ENCODE measurements around the gene WFDC10A.
"Not testable (repeated sequence)": the region's sequence is repeated elsewhere in the genome, so short reads cannot be mapped to it uniquely, and the experiment has no call there.

The WFDC10A gene

GRCh38 chr20:45629496-45630100 lies at the start of gene WFDC10A:
TSS of gene WFDC10A (plus strand) at chr20:45629739. CDS start at chr20:45629814, 75 bp downstream.
- no peaks in the 10 kb centered on the region for H3K36me3 ChIP-seq (ENCODE audit: control insufficient read depth, insufficient read depth, low read length)
- H3K9me3 ChIP-seq (ENCODE audit: control insufficient read depth, low read length) = no peaks in the 10 kb centered on the region
- H3K9ac ChIP-seq (ENCODE audit: low read length) = no peak within 1 kb of the TSS
- H3K27me3 ChIP-seq (ENCODE audit: control insufficient read depth, insufficient read depth, low read length) = no peaks in the 10 kb centered on the region
- H3K4me1 ChIP-seq (ENCODE audit: control insufficient read depth, insufficient read depth, low read length) = no peaks in the 10 kb centered on the region
- H3K4me3 ChIP-seq (ENCODE audit: low read length) = no peak within 1 kb of the TSS

GRCh38 chr20:45581702-45582101 lies 47.8 kb upstream of the WFDC10A start:
- no peak overlapping the region for H3K9ac ChIP-seq (ENCODE audit: low read length)
- H3K36me3 ChIP-seq (ENCODE audit: control insufficient read depth, insufficient read depth, low read length) = no peaks in the 10 kb centered on the region
- H3K27me3 ChIP-seq (ENCODE audit: control insufficient read depth, insufficient read depth, low read length) = no peaks in the 10 kb centered on the region
- H3K4me1 ChIP-seq (ENCODE audit: control insufficient read depth, insufficient read depth, low read length) = no peaks in the 10 kb centered on the region
- no peaks in the 10 kb centered on the region for H3K9me3 ChIP-seq (ENCODE audit: control insufficient read depth, low read length)
- no peak overlapping the region for H3K4me3 ChIP-seq (ENCODE audit: low read length)

- Histone ChIP-seq H3K9ac (ENCODE audit: low read length) (no peak overlapping the region), H3K36me3 (ENCODE audit: control insufficient read depth, insufficient read depth, low read length) (no peaks in the 10 kb centered on the region), H3K9me3 (ENCODE audit: control insufficient read depth, low read length) (no peaks in the 10 kb centered on the region), H3K27me3 (ENCODE audit: control insufficient read depth, insufficient read depth, low read length) (no peaks in the 10 kb centered on the region), H3K4me1 (ENCODE audit: control insufficient read depth, insufficient read depth, low read length) (no peaks in the 10 kb centered on the region), H3K4me3 (ENCODE audit: low read length) (no peak overlapping the region)
Measured at GRCh38 chr20:45583502-45583901, 46.0 kb upstream of the WFDC10A start.

GRCh38 chr20:45584294-45584693 lies 45.2 kb upstream of the WFDC10A start:
- H3K9me3 ChIP-seq (ENCODE audit: control insufficient read depth, low read length); H3K27me3 ChIP-seq (ENCODE audit: control insufficient read depth, insufficient read depth, low read length); H3K36me3 ChIP-seq (ENCODE audit: control insufficient read depth, insufficient read depth, low read length); H3K4me1 ChIP-seq (ENCODE audit: control insufficient read depth, insufficient read depth, low read length); H3K4me3 ChIP-seq (ENCODE audit: low read length); H3K9ac ChIP-seq (ENCODE audit: low read length): not testable (repeated sequence)

- not testable (repeated sequence) for H3K4me1 ChIP-seq (ENCODE audit: control insufficient read depth, insufficient read depth, low read length); H3K4me3 ChIP-seq (ENCODE audit: low read length); H3K27me3 ChIP-seq (ENCODE audit: control insufficient read depth, insufficient read depth, low read length); H3K9me3 ChIP-seq (ENCODE audit: control insufficient read depth, low read length); H3K36me3 ChIP-seq (ENCODE audit: control insufficient read depth, insufficient read depth, low read length); H3K9ac ChIP-seq (ENCODE audit: low read length)
Measured at GRCh38 chr20:45585986-45586385, 43.6 kb upstream of the WFDC10A start.

- no peak overlapping the region for H3K9ac ChIP-seq (ENCODE audit: low read length)
- H3K4me1 ChIP-seq (ENCODE audit: control insufficient read depth, insufficient read depth, low read length) = no peaks in the 10 kb centered on the region
- H3K9me3 ChIP-seq (ENCODE audit: control insufficient read depth, low read length) = no peaks in the 10 kb centered on the region
- H3K4me3 ChIP-seq (ENCODE audit: low read length) = no peak overlapping the region
- H3K27me3 ChIP-seq (ENCODE audit: control insufficient read depth, insufficient read depth, low read length) = no peaks in the 10 kb centered on the region
- H3K36me3 ChIP-seq (ENCODE audit: control insufficient read depth, insufficient read depth, low read length) = no peaks in the 10 kb centered on the region
Measured at GRCh38 chr20:45588800-45589199, 40.7 kb upstream of the WFDC10A start.

- Histone ChIP-seq H3K27me3 (ENCODE audit: control insufficient read depth, insufficient read depth, low read length) (no peaks in the 10 kb centered on the region), H3K9ac (ENCODE audit: low read length) (no peak overlapping the region), H3K4me3 (ENCODE audit: low read length) (no peak overlapping the region), H3K4me1 (ENCODE audit: control insufficient read depth, insufficient read depth, low read length) (no peaks in the 10 kb centered on the region), H3K36me3 (ENCODE audit: control insufficient read depth, insufficient read depth, low read length) (no peaks in the 10 kb centered on the region), H3K9me3 (ENCODE audit: control insufficient read depth, low read length) (no peaks in the 10 kb centered on the region)
Measured at GRCh38 chr20:45589725-45590124, 39.8 kb upstream of the WFDC10A start.

GRCh38 chr20:45592574-45593189 lies 36.9 kb upstream of the WFDC10A start:
- H3K9me3 ChIP-seq (ENCODE audit: control insufficient read depth, low read length) = no peaks in the 10 kb centered on the region

GRCh38 chr20:45593498-45593897 lies 36.0 kb upstream of the WFDC10A start:
- H3K9me3 ChIP-seq (ENCODE audit: control insufficient read depth, low read length) = no peaks in the 10 kb centered on the region
- no peaks in the 10 kb centered on the region for H3K36me3 ChIP-seq (ENCODE audit: control insufficient read depth, insufficient read depth, low read length)
- H3K4me1 ChIP-seq (ENCODE audit: control insufficient read depth, insufficient read depth, low read length) = no peaks in the 10 kb centered on the region
- H3K4me3 ChIP-seq (ENCODE audit: low read length) = no peak overlapping the region
- H3K9ac ChIP-seq (ENCODE audit: low read length) = no peak overlapping the region
- peaks cover 3% of the 10 kb centered on the region for H3K27me3 ChIP-seq (ENCODE audit: control insufficient read depth, insufficient read depth, low read length)

More at GRCh38 chr20:45592574-45593189, 36.9 kb upstream of the WFDC10A start:
- Histone ChIP-seq H3K9ac (ENCODE audit: low read length) (no peak overlapping the region), H3K36me3 (ENCODE audit: control insufficient read depth, insufficient read depth, low read length) (no peaks in the 10 kb centered on the region), H3K4me3 (ENCODE audit: low read length) (no peak overlapping the region), H3K27me3 (ENCODE audit: control insufficient read depth, insufficient read depth, low read length) (peaks cover 3% of the 10 kb centered on the region), H3K4me1 (ENCODE audit: control insufficient read depth, insufficient read depth, low read length) (no peaks in the 10 kb centered on the region)

- Histone ChIP-seq H3K4me3 (ENCODE audit: low read length) (no peak overlapping the region), H3K27me3 (ENCODE audit: control insufficient read depth, insufficient read depth, low read length) (peaks cover 3% of the 10 kb centered on the region), H3K4me1 (ENCODE audit: control insufficient read depth, insufficient read depth, low read length) (no peaks in the 10 kb centered on the region), H3K36me3 (ENCODE audit: control insufficient read depth, insufficient read depth, low read length) (no peaks in the 10 kb centered on the region), H3K9ac (ENCODE audit: low read length) (no peak overlapping the region), H3K9me3 (ENCODE audit: control insufficient read depth, low read length) (no peaks in the 10 kb centered on the region)
Measured at GRCh38 chr20:45595235-45595634, 34.3 kb upstream of the WFDC10A start.

GRCh38 chr20:45607810-45608209 lies 21.7 kb upstream of the WFDC10A start:
- H3K9me3 ChIP-seq (ENCODE audit: control insufficient read depth, low read length) = no peaks in the 10 kb centered on the region
- no peaks in the 10 kb centered on the region for H3K4me1 ChIP-seq (ENCODE audit: control insufficient read depth, insufficient read depth, low read length)
- no peaks in the 10 kb centered on the region for H3K36me3 ChIP-seq (ENCODE audit: control insufficient read depth, insufficient read depth, low read length)
- no peaks in the 10 kb centered on the region for H3K27me3 ChIP-seq (ENCODE audit: control insufficient read depth, insufficient read depth, low read length)
- no peak overlapping the region for H3K9ac ChIP-seq (ENCODE audit: low read length)
- no peak overlapping the region for H3K4me3 ChIP-seq (ENCODE audit: low read length)

- H3K9ac ChIP-seq (ENCODE audit: low read length) = no peak overlapping the region
Measured at GRCh38 chr20:45611054-45611453, 18.5 kb upstream of the WFDC10A start.

More at GRCh38 chr20:45611054-45611453, 18.5 kb upstream of the WFDC10A start:
- Histone ChIP-seq H3K36me3 (ENCODE audit: control insufficient read depth, insufficient read depth, low read length) (no peaks in the 10 kb centered on the region), H3K4me1 (ENCODE audit: control insufficient read depth, insufficient read depth, low read length) (no peaks in the 10 kb centered on the region), H3K27me3 (ENCODE audit: control insufficient read depth, insufficient read depth, low read length) (no peaks in the 10 kb centered on the region), H3K4me3 (ENCODE audit: low read length) (no peak overlapping the region), H3K9me3 (ENCODE audit: control insufficient read depth, low read length) (no peaks in the 10 kb centered on the region)
